ENCODE measurements around the gene SUSD4. TPM values are rescaled to one million over a fixed set of nuclear protein-coding genes. Genes with fewer than 3 reads are reported as not detected.

The SUSD4 gene
- total and polyA plus RNA-seq, 9 of the 15 experiments (the other 6 are each of a cell fraction or from before 2014, with no cell fraction given): 0.06 to 1.7 (median 0.09) TPM; not detected in 4

GRCh38 chr1:223175032-223175431, 188.9 kb downstream of the SUSD4 start (continued):
- TF ChIP-seq, protein P1, sequence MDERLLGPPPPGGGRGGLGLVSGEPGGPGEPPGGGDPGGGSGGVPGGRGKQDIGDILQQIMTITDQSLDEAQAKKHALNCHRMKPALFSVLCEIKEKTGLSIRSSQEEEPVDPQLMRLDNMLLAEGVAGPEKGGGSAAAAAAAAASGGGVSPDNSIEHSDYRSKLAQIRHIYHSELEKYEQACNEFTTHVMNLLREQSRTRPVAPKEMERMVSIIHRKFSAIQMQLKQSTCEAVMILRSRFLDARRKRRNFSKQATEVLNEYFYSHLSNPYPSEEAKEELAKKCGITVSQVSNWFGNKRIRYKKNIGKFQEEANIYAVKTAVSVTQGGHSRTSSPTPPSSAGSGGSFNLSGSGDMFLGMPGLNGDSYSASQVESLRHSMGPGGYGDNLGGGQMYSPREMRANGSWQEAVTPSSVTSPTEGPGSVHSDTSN (CRISPR knock-in tag; IDR thresholded peaks at IDR 0.05; ENCODE audit: low read depth): no peak
- TF ChIP-seq, protein P1 (tag; conservative IDR thresholded peaks at IDR 0.05; ENCODE audit: low read depth): peak; percentile 91
- TF ChIP-seq, protein P2, sequence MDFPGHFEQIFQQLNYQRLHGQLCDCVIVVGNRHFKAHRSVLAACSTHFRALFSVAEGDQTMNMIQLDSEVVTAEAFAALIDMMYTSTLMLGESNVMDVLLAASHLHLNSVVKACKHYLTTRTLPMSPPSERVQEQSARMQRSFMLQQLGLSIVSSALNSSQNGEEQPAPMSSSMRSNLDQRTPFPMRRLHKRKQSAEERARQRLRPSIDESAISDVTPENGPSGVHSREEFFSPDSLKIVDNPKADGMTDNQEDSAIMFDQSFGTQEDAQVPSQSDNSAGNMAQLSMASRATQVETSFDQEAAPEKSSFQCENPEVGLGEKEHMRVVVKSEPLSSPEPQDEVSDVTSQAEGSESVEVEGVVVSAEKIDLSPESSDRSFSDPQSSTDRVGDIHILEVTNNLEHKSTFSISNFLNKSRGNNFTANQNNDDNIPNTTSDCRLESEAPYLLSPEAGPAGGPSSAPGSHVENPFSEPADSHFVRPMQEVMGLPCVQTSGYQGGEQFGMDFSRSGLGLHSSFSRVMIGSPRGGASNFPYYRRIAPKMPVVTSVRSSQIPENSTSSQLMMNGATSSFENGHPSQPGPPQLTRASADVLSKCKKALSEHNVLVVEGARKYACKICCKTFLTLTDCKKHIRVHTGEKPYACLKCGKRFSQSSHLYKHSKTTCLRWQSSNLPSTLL (IDR thresholded peaks at IDR 0.05): no peak
- TF ChIP-seq, protein P3, sequence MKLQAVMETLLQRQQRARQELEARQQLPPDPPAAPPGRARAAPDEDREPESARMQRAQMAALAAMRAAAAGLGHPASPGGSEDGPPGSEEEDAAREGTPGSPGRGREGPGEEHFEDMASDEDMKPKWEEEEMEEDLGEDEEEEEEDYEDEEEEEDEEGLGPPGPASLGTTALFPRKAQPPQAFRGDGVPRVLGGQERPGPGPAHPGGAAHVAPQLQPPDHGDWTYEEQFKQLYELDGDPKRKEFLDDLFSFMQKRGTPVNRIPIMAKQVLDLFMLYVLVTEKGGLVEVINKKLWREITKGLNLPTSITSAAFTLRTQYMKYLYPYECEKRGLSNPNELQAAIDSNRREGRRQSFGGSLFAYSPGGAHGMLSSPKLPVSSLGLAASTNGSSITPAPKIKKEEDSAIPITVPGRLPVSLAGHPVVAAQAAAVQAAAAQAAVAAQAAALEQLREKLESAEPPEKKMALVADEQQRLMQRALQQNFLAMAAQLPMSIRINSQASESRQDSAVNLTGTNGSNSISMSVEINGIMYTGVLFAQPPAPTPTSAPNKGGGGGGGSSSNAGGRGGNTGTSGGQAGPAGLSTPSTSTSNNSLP (IDR thresholded peaks at IDR 0.05; ENCODE audit: borderline replicate concordance, low read depth, low read length): 0 out of 2 replicates have a peak, but pooled peaks have one; percentile 72

Small RNA genes within 50 kb of the gene (small RNA-seq; reads per million reads assigned to genes)
- gene RNU4-57P: not detected

Other genes with a start within 250 kb of the SUSD4 start
- gene TLR5, start 220.9 kb downstream of the SUSD4 start, total RNA-seq (2014; rRNA removed): 1.4 and 1.5 TPM in 2 replicates
- gene TLR5, start 220.9 kb downstream of the SUSD4 start, total RNA-seq (2014; rRNA removed; fragmentation: Illumina TruSeq; extraction: Trizol): 1.9 and 2.6 TPM in 2 replicates
- gene TLR5, start 220.9 kb downstream of the SUSD4 start, total RNA-seq (2015; rRNA removed; fragmentation: Illumina TruSeq; extraction: Trizol): 0.94 and 1.1 TPM in 2 replicates
- gene TLR5, start 220.9 kb downstream of the SUSD4 start, total RNA-seq (2021): 1.8 and 2.8 TPM in 2 replicates
- 3.3 and 7.4 TPM in 2 replicates for gene TLR5, start 220.9 kb downstream of the SUSD4 start, polyA plus RNA-seq (2011; rRNA removed)
- gene TLR5, start 220.9 kb downstream of the SUSD4 start, polyA plus RNA-seq (2014; fragmentation: Illumina TruSeq; extraction: Trizol): 1.9 and 2.4 TPM in 2 replicates
- gene TLR5, start 220.9 kb downstream of the SUSD4 start, polyA plus RNA-seq (2014; fragmentation: Nextera tagmentation; extraction: Ambion mirVana): 1 to 10 TPM in 1 of 2 experiments, under 1 TPM in 1; 0.93 to 1.0 TPM
- gene TLR5, start 220.9 kb downstream of the SUSD4 start, polyA plus RNA-seq (2014; rRNA removed): 2.9 and 3.2 TPM in 2 replicates
- gene CCDC185, start 29.2 kb upstream of the SUSD4 start, total RNA-seq (2014; rRNA removed): not detected in 2 replicates
- not detected in 2 replicates for gene CCDC185, start 29.2 kb upstream of the SUSD4 start, total RNA-seq (2014; rRNA removed; fragmentation: Illumina TruSeq; extraction: Trizol)
- not detected in 2 replicates for gene CCDC185, start 29.2 kb upstream of the SUSD4 start, total RNA-seq (2015; rRNA removed; fragmentation: Illumina TruSeq; extraction: Trizol)
- gene CCDC185, start 29.2 kb upstream of the SUSD4 start, total RNA-seq (2021): not detected in 2 replicates
- gene CCDC185, start 29.2 kb upstream of the SUSD4 start, polyA plus RNA-seq (2011; rRNA removed): not detected in 2 replicates
- gene CCDC185, start 29.2 kb upstream of the SUSD4 start, polyA plus RNA-seq (2014; fragmentation: Illumina TruSeq; extraction: Trizol): not detected in 2 replicates
- not detected for gene CCDC185, start 29.2 kb upstream of the SUSD4 start, polyA plus RNA-seq (2014; fragmentation: Nextera tagmentation; extraction: Ambion mirVana)
- gene CCDC185, start 29.2 kb upstream of the SUSD4 start, polyA plus RNA-seq (2014; rRNA removed): not detected in 2 replicates

Measured in K562 (cell line).